ENCODE measurements around the gene NTN3. TPM values are rescaled to one million over a fixed set of nuclear protein-coding genes. Genes with fewer than 3 reads are reported as not detected.
"Not testable (repeated sequence)": the region's sequence is repeated elsewhere in the genome, so short reads cannot be mapped to it uniquely, and the experiment has no call there.

The NTN3 gene
- polyA plus RNA-seq, 1 of the 3 experiments (the other 2 are of a cell fraction): 0.28 TPM

DNA sequence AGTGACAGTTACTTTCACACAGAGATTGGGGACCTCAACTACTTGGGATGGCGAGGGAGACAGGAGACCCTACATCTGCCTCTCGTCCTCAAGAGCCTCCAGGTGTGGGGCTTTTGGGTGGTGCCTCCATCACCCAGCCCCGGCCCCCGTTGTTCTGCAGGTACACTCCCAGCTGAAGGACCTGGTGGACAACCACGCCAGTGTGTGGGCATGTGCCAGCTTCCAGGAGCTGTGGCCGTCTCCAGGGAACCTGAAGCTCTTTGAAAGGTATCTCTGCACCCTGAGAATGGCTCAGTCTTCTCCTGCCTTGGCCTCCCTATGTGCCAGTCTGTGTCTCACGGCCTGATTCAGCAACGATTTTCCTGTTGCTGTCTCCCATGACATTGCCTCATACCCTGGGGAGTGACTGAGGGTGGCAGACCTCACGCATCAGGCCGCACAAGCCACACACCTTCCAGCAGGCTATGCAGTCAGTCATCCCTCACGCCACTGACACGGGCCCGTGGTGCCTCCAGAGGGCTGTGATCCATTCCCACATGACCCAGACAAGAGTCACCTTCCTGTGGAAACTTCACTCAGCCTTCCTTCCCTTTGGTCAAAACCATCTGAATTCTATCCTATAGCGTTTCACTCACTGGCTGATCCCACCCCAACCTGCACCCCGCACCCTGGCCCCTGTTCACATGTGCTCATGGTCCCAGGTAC is 38.1 kb upstream of the NTN3 start (continued):
- TF ChIP-seq, protein P1, sequence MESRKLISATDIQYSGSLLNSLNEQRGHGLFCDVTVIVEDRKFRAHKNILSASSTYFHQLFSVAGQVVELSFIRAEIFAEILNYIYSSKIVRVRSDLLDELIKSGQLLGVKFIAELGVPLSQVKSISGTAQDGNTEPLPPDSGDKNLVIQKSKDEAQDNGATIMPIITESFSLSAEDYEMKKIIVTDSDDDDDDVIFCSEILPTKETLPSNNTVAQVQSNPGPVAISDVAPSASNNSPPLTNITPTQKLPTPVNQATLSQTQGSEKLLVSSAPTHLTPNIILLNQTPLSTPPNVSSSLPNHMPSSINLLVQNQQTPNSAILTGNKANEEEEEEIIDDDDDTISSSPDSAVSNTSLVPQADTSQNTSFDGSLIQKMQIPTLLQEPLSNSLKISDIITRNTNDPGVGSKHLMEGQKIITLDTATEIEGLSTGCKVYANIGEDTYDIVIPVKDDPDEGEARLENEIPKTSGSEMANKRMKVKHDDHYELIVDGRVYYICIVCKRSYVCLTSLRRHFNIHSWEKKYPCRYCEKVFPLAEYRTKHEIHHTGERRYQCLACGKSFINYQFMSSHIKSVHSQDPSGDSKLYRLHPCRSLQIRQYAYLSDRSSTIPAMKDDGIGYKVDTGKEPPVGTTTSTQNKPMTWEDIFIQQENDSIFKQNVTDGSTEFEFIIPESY (IDR thresholded peaks at IDR 0.05; ENCODE audit: borderline replicate concordance, low read depth): no peak
- TF ChIP-seq MXI1 (IDR thresholded peaks at IDR 0.05; ENCODE audit: low read depth, low read length) (no peak), RAD21 (IDR thresholded peaks at IDR 0.05; ENCODE audit: low read length) (no peak), TEAD4 (IDR thresholded peaks at IDR 0.05; ENCODE audit: borderline replicate concordance, insufficient read depth) (no peak), CHD2 (IDR thresholded peaks at IDR 0.05; ENCODE audit: low read length, partially characterized antibody) (no peak), TCF12 (IDR thresholded peaks at IDR 0.05) (no peak)

DNA sequence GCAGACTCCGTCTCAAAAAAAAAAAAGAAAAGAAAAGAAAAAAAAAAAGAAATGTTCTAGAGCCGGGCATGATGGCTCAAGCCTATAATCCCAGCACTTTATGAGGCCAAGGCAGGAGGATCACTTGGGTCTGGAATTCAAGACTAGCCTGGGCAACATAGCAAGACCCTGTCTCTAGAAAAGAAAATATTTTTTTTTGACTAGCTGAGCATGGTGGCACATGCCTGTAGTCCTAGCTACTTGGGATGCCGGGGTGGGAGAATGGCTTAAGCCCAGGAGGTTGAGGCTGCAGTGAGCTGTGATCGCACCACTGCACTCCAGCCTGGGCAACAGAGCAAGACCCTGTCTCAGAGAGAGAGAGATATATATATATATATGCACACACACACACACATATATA is 35.9 kb upstream of the NTN3 start:
- peaks cover 56% of the 10 kb centered on the region for H3K79me2 ChIP-seq (ENCODE audit: insufficient read depth)
- H3K36me3 ChIP-seq (replicated peaks in 1 of 2; ENCODE audit: control insufficient read depth in 1 of 2, insufficient read depth in 2 of 2, low read length in 1 of 2): peaks cover 42 to 45% of the 10 kb centered on the region in 2 experiments
- H3K9me3 ChIP-seq; H3F3A ChIP-seq (replicated peaks; ENCODE audit: insufficient read depth); H3K9me2 ChIP-seq; H3K27me3 ChIP-seq (ENCODE audit: insufficient read depth); H3K4me3 ChIP-seq (ENCODE audit: low read depth in 2 of 2, low read length in 1 of 2); H3K4me1 ChIP-seq (ENCODE audit: control insufficient read depth in 1 of 2, insufficient read depth in 2 of 2, low read depth in 1 of 2, low read length in 1 of 2); H2AFZ ChIP-seq (ENCODE audit: low read depth); DNase-seq; H3K4me2 ChIP-seq; H3K27ac ChIP-seq (ENCODE audit: low read depth in 2 of 2, low read length in 1 of 2); POLR2A ChIA-PET; H3K9ac ChIP-seq: not testable (repeated sequence)
- CTCF ChIA-PET: interaction anchor here (0.7 to 2.2 kb wide), 3 partner anchors 39 to 95 kb away, joined by 3 to 8 read pairs (median 3); partner anchors contain the start of gene ABCA3
- H4K20me1 ChIP-seq (ENCODE audit: insufficient read depth): peaks cover 12% of the 10 kb centered on the region; the same call in 1 of the 2 replicates
- 97% methylated on average over 4 of the region's 4 CpGs for WGBS (ENCODE audit: low lambda C conversion rate)

DNA sequence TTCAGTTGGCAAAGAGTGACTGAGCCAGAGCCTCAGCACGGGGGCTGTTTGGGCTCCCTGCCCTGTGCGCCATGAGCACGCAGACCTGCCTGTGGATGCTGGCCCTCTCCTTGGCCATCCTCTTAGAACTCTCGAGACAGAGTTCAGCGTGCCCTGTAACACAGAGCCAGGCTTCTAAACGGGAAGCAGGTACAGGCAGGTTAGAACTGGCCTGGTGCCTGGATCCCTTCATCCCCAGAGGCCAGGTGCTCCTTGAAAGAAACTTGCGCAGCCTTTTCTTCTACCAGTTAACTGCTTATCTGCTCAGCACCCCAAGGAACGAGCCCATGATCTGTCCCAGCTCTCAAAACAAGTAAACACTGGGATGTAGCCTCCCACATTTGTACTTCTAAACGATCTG is 35.0 kb upstream of the NTN3 start:
- peaks cover 3% of the 10 kb centered on the region for H3F3A ChIP-seq (replicated peaks; ENCODE audit: insufficient read depth)
- WGBS (ENCODE audit: low lambda C conversion rate): 91% methylated on average over 4 of the region's 9 CpGs
- DNase-seq: no peak
- no peak overlapping the region for H3K4me3 ChIP-seq (ENCODE audit: low read depth in 2 of 2, low read length in 1 of 2)
- H3K27me3 ChIP-seq (ENCODE audit: insufficient read depth): no peaks in the 10 kb centered on the region
- TF ChIP-seq REST (IDR thresholded peaks at IDR 0.05; ENCODE audit: low read depth, low read length): no peak
- no peak for TF ChIP-seq GATA2 (CRISPR knock-in tag; IDR thresholded peaks at IDR 0.05)
- no peak for TF ChIP-seq FOXJ3 (CRISPR knock-in tag; IDR thresholded peaks at IDR 0.05)
- TF ChIP-seq USF1 (IDR thresholded peaks at IDR 0.05; ENCODE audit: borderline replicate concordance, low read depth): no peak
- no peak for TF ChIP-seq FOSL2 (IDR thresholded peaks at IDR 0.05; ENCODE audit: borderline replicate concordance, low read depth)
- TF ChIP-seq JUND (IDR thresholded peaks at IDR 0.05): no peak
- no peak for TF ChIP-seq YY1 (IDR thresholded peaks at IDR 0.05; ENCODE audit: low read depth)
- TF ChIP-seq NRF1 (IDR thresholded peaks at IDR 0.05; ENCODE audit: low read depth, low read length): no peak
- no peak for TF ChIP-seq RAD21 (IDR thresholded peaks at IDR 0.05; ENCODE audit: low read length)
- no peak for TF ChIP-seq MAX (IDR thresholded peaks at IDR 0.05; ENCODE audit: low read depth)
- no peak for TF ChIP-seq RXRA (IDR thresholded peaks at IDR 0.05; ENCODE audit: borderline replicate concordance, low read depth)
- TF ChIP-seq, protein P2, sequence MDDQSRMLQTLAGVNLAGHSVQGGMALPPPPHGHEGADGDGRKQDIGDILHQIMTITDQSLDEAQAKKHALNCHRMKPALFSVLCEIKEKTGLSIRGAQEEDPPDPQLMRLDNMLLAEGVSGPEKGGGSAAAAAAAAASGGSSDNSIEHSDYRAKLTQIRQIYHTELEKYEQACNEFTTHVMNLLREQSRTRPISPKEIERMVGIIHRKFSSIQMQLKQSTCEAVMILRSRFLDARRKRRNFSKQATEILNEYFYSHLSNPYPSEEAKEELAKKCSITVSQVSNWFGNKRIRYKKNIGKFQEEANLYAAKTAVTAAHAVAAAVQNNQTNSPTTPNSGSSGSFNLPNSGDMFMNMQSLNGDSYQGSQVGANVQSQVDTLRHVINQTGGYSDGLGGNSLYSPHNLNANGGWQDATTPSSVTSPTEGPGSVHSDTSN (IDR thresholded peaks at IDR 0.05): no peak
- no peak for TF ChIP-seq TEAD4 (IDR thresholded peaks at IDR 0.05; ENCODE audit: borderline replicate concordance, insufficient read depth)
- no peak overlapping the region for H3K4me2 ChIP-seq
- POLR2A ChIA-PET: no interaction called here
- H3K9me2 ChIP-seq: no peaks in the 10 kb centered on the region
- H3K4me1 ChIP-seq (ENCODE audit: control insufficient read depth in 1 of 2, insufficient read depth in 2 of 2, low read depth in 1 of 2, low read length in 1 of 2): peaks cover 0 to 2% of the 10 kb centered on the region in 2 experiments; a peak in 3 of 4 replicates
- H3K9me3 ChIP-seq: no peaks in the 10 kb centered on the region
- no peak overlapping the region for H3K27ac ChIP-seq (ENCODE audit: low read depth in 2 of 2, low read length in 1 of 2)
- H4K20me1 ChIP-seq (ENCODE audit: insufficient read depth): peaks cover 6% of the 10 kb centered on the region; the same call in 1 of the 2 replicates
- H3K36me3 ChIP-seq (replicated peaks in 1 of 2; ENCODE audit: control insufficient read depth in 1 of 2, insufficient read depth in 2 of 2, low read length in 1 of 2): peaks cover 42 to 47% of the 10 kb centered on the region in 2 experiments
- H2AFZ ChIP-seq (ENCODE audit: low read depth): no peak overlapping the region
- H3K9ac ChIP-seq: no peak overlapping the region
- CTCF ChIA-PET: interaction anchor here (0.7 to 2.2 kb wide), 3 partner anchors 13 to 96 kb away, joined by 3 to 8 read pairs (median 6); partner anchors contain the start of gene ABCA3
- peaks cover 48% of the 10 kb centered on the region for H3K79me2 ChIP-seq (ENCODE audit: insufficient read depth)
